Spinal cord (tissue), 10 donors: ENCODE results near the gene DDX31. TPM values are rescaled to one million over a fixed set of nuclear protein-coding genes. Genes with fewer than 3 reads are reported as not detected.

Experiments
- DNase-seq, 6 donors: peaks; one replicate each; pipeline versions ENCODE4 v3.0.0 to v3.0.0-alpha.2; 2013 to 2015; ENCODE audit warnings: low spot score in 6 of 6, low read depth in 4 of 6
- H3K27ac ChIP-seq: one replicate; pipeline ENCODE4 v1.5.1; 2013; ENCODE audit warnings: low read depth, low read length, control low read depth
- H3K27me3 ChIP-seq: one replicate; pipeline ENCODE4 v1.6.1; 2013; ENCODE audit warnings: low read length; ENCODE audit not compliant: control insufficient read depth, insufficient read depth
- H3K36me3 ChIP-seq: one replicate; pipeline ENCODE4 v1.6.1; 2013; ENCODE audit warnings: low read length; ENCODE audit not compliant: control insufficient read depth, insufficient read depth
- H3K4me1 ChIP-seq: one replicate; pipeline ENCODE4 v1.6.1; 2013; ENCODE audit warnings: low read length; ENCODE audit not compliant: control insufficient read depth, insufficient read depth
- H3K4me3 ChIP-seq: one replicate; pipeline ENCODE4 v1.5.1; 2013; ENCODE audit warnings: low read depth, low read length, control low read depth
- H3K9me3 ChIP-seq: one replicate; pipeline ENCODE4 v1.6.1; 2013; ENCODE audit warnings: low read length; ENCODE audit not compliant: control insufficient read depth, insufficient read depth
- WGBS: methylation state at CpG from one replicate; pipeline ENCODE4 v1.1.5; 2013; ENCODE audit warnings: missing lambda C conversion rate; ENCODE audit not compliant: insufficient coverage; 5-methylcytosine and 5-hydroxymethylcytosine counted together
- polyA plus RNA-seq, 2 donors: library from polyadenylated mRNA; unstranded; fragments of 120-200 nt; gene quantifications; one replicate each; pipeline ENCODE4 v1.2.1, GENCODE V29; 2013; ENCODE audit not compliant: insufficient read length in 2 of 2
- total RNA-seq, 2 donors: library from RNA; depleted of rRNA in 1 of 2; stranded (reverse); fragments of 120-200 nt in 1 of 2; fragments of >200 nt in 1 of 2; gene quantifications; one replicate each; pipeline versions ENCODE4 v1.2.3 to v1.2.4, GENCODE V29; 2013 to 2014
- donor health status: healthy.

DDX31 gene
- total and polyA plus RNA-seq, 4 donors, result 10.5 to 17.5 (median 12.4) TPM

- Histone ChIP-seq H3K36me3 (no peaks in the 10 kb centered on the region), H3K4me3 (no peak overlapping the region), H3K27ac (no peak overlapping the region), H3K9me3 (no peaks in the 10 kb centered on the region), H3K27me3 (peaks cover 95% of the 10 kb centered on the region), H3K4me1 (peaks cover 18% of the 10 kb centered on the region)
- WGBS, result 12% methylated on average over 10 of the region's 12 CpGs
- DNase-seq, result no peak
Observed at GRCh38 chr9:132588098-132588497, 81.7 kb downstream of the DDX31 start.

- DNase-seq, result no peak
- Histone ChIP-seq H3K4me1 (peaks cover 23% of the 10 kb centered on the region), H3K27me3 (peaks cover 99% of the 10 kb centered on the region), H3K27ac (no peak overlapping the region), H3K9me3 (no peaks in the 10 kb centered on the region), H3K4me3 (no peak overlapping the region), H3K36me3 (no peaks in the 10 kb centered on the region)
- 13% methylated on average over 6 of the region's 6 CpGs for WGBS
Observed at GRCh38 chr9:132587592-132587955, 82.2 kb downstream of the DDX31 start.

GRCh38 chr9:132586830-132587591 lies 82.8 kb downstream of the DDX31 start:
- Histone ChIP-seq H3K4me1 (peaks cover 28% of the 10 kb centered on the region), H3K27me3 (peaks cover 99% of the 10 kb centered on the region), H3K9me3 (no peaks in the 10 kb centered on the region), H3K27ac (no peak overlapping the region), H3K36me3 (no peaks in the 10 kb centered on the region), H3K4me3 (no peak overlapping the region)
- WGBS, result 1% methylated on average over 74 of the region's 74 CpGs
- no peak for DNase-seq

DNA sequence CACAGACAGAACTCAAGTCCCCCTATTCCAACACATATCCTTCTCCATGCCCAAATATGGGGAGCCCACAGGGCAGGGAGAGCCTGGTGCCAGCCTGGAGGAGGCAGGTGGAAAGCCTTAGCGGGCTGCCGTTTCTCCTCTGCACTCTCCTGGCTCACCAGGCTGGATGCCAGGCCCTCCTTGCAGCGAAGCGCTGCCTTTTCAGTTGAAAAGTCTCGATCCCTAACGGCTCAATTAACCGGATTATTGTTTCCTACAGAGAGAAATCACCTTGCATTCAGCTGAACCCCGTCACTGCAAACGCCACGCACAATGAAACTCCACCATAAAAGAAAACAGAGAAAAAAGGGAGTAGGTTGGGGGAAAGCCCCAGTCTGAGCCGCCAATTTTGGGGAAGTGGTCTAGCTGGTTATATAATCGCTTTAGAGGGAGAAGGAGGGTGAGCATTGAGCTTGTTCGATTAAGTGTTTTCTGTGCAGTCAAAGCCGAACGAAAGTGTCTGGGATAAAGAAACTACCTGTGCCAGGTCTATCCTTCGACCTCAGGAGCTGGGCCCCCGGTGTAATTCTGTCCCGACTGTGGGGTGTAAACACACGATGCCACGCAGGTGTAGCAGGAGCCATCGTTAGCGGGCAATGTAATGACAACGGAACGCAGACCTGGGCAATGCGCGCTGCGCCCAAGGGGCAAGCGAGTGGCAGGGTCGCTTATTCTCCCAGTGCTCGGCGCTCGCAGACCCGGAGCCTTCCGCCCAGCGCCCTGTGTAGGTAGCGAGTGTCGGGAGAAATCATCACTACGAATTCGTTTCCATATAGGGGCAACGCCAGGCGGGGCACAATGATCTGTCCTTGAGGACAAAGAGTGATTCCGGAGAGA lies 83.6 kb downstream of the DDX31 start:
- Histone ChIP-seq H3K27me3 (peaks cover 99% of the 10 kb centered on the region), H3K4me1 (peaks cover 36% of the 10 kb centered on the region), H3K36me3 (no peaks in the 10 kb centered on the region), H3K4me3 (no peak overlapping the region), H3K27ac (no peak overlapping the region), H3K9me3 (no peaks in the 10 kb centered on the region)
- 2% methylated on average over 37 of the region's 42 CpGs for WGBS
- peak in 2 of 6 donors; percentile 53 to 57 for DNase-seq

GRCh38 chr9:132584601-132585560 lies 84.9 kb downstream of the DDX31 start:
- Histone ChIP-seq H3K9me3 (no peaks in the 10 kb centered on the region), H3K4me3 (no peak overlapping the region), H3K4me1 (peaks cover 42% of the 10 kb centered on the region), H3K27me3 (peaks cover 100% of the 10 kb centered on the region), H3K27ac (no peak overlapping the region), H3K36me3 (no peaks in the 10 kb centered on the region)
- WGBS, result 3% methylated on average over 17 of the region's 30 CpGs
- DNase-seq, result peak in 1 of 6 donors; percentile 55

DNA sequence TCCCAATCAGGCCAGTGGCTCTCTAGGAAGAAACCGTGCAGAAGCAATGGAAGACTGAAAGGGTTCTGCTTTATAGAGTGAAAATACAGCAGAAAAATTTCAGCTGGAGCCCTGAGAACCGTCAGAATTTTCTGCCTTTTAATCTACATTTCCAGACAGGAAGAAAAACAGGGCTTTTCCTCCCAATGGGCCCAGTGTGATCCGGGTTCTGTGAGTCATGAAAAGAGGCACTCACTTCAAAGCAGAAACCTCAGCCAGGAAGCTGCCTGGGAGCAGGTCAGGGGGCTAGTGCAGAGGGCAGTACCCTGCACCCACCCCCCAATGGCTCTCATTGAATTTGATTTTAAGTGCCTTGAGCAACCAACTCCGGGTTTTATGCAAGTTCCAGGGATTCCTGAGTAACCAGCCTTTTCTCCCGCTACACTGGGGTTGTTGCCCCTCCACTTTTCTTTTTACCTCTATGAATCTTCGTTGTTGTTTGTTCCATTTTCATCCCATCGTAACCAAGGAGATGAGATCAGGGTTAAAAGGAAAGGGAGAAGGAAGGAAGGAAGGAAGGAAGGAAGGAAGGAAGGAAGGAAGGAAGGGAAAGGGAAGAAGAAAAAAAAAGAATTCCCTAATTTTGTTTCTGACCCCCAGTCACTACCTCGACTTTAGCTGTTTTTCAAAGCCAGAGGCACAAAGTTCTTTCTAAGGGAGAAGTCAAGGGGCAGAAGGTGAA lies 86.0 kb downstream of the DDX31 start:
- no peaks in the 10 kb centered on the region for H3K9me3 ChIP-seq
- no peak overlapping the region for H3K4me3 ChIP-seq
- H3K27ac ChIP-seq, result no peak overlapping the region
- WGBS, result 0% methylated on average over 4 of the region's 8 CpGs
- peaks cover 100% of the 10 kb centered on the region for H3K27me3 ChIP-seq
- H3K4me1 ChIP-seq, result peaks cover 41% of the 10 kb centered on the region
- peak in 1 of 6 donors; percentile 28 for DNase-seq
- no peaks in the 10 kb centered on the region for H3K36me3 ChIP-seq

DNA sequence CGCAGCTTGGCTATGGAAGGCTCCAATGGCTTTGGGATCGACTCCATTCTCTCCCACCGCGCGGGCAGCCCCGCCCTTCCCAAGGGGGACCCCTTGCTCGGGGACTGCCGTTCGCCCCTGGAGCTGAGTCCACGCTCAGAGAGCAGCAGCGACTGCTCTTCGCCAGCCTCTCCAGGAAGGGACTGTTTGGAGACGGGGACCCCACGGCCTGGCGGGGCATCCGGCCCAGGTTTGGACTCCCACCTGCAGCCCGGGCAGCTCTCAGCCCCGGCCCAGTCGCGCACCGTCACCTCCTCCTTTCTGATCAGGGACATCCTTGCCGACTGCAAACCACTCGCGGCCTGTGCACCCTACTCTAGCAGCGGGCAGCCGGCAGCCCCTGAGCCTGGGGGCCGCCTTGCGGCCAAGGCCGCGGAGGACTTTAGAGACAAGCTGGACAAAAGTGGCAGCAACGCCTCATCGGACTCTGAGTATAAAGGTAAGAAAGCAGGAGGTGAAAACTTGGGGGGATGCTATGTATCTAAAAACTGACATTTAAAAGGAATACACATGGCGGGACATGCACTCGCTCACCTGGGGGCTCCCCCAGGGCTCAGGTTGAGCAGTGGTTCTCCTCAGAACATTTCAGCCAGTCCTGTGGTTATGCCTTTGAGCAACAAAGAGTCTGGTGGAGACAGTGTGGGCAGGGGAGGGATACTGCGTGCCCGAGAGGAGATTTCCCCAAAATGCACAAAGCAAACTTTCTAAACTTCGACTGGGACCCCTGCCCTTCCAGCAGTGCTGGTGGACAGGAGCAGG lies 86.8 kb downstream of the DDX31 start:
- Histone ChIP-seq H3K27ac (no peak overlapping the region), H3K27me3 (peaks cover 100% of the 10 kb centered on the region), H3K9me3 (no peaks in the 10 kb centered on the region), H3K4me3 (no peak overlapping the region), H3K36me3 (no peaks in the 10 kb centered on the region), H3K4me1 (peaks cover 41% of the 10 kb centered on the region)
- WGBS, result 6% methylated on average over 34 of the region's 37 CpGs
- DNase-seq, result no peak

DNA sequence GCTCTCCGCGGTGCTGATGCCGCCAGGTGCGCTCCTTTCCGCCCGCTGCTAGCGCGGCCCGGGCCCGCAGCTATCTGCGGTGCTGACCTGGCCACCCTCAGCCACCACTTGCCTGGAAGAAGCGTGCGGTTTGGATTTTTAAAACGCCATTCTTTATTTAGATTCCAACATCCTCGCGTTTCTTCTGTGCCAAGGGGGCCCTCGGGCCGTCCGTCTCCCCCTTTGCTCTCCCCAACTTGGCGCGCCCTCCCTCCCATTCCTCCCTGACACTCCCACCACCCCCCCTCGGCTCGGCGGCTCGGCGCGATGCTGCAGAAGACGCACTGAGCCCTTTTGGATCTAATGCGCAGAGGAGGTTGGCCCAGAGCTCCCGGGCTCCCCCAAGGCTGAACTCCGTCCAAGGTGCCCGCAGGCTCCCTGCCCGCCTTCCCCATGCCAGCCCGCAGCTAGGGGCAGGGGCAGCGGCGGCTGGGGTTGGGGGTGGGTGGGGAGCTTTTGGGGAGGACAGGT lies 87.5 kb downstream of the DDX31 start, which contains the start of gene BARHL1:
Gene BARHL1, plus strand, starts transcription at position 331 of the 510 bp plus-strand sequence. CDS start 192 bp downstream, outside the sequence.
- under 1% methylated on average over 30 of the region's 36 CpGs for WGBS
- Histone ChIP-seq H3K4me3 (peak within 1 kb of the TSS; percentile 28), H3K27me3 (peaks cover 100% of the 10 kb centered on the region), H3K27ac (no peak within 1 kb of the TSS), H3K9me3 (no peaks in the 10 kb centered on the region), H3K4me1 (peaks cover 41% of the 10 kb centered on the region), H3K36me3 (no peaks in the 10 kb centered on the region)
- no peak for DNase-seq
